HCEC 1CT (cell line): ENCODE results near the gene ADAD2.
A peak's percentile ranks its signal among the peaks of the same experiment; 100 is the strongest.

Experiments
- DNase-seq: peaks from one replicate; pipeline ENCODE4 v3.0.0-alpha.2; 2017

Gene ADAD2

GRCh38 chr16:84190731-84191388, at the start of gene ADAD2:
Gene ADAD2, plus strand, starts transcription at chr16:84191157. Its CDS starts 74 bp downstream, at chr16:84191231.
- DNase-seq: no peak

DNA sequence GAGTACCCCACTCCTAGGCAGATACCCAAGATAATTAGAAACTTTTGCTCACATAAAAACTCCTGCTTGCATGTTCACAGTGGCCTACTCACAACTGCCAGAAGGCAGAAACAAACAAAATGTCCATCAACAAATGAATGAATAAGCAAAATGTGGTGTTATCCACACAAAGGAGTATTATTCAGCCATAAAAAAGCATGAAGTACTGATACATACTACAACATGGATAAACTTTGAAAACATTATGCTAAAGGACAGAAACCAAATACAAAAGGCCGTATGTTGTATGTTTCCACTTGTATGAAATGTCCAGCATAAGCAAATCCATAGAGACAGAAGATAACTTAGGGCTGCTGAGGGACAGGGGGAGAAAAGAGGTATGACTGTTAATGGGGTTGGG, 47.9 kb upstream of the ADAD2 start:
- DNase-seq: no peak

DNA sequence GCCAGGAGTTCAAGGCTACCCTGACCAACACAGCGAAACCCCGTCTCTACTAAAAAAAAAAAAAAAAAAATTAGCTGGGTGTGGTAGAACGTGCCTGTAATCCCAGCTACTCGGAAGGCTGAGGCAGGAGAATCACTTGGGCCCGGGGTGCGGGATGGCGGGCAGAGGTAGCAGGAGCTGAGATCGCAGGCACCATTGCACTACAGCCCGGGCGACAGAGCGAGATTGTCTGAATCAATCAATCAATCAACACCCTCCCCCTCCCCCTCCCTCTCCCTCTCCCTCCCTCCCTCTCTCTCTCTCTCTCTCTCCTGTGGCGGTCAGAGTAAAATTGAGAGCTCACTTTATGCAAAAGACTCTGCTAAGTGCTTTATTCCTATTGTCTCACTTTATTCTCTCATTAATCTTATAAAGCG, 47.2 kb upstream of the ADAD2 start:
- no peak for DNase-seq

DNA sequence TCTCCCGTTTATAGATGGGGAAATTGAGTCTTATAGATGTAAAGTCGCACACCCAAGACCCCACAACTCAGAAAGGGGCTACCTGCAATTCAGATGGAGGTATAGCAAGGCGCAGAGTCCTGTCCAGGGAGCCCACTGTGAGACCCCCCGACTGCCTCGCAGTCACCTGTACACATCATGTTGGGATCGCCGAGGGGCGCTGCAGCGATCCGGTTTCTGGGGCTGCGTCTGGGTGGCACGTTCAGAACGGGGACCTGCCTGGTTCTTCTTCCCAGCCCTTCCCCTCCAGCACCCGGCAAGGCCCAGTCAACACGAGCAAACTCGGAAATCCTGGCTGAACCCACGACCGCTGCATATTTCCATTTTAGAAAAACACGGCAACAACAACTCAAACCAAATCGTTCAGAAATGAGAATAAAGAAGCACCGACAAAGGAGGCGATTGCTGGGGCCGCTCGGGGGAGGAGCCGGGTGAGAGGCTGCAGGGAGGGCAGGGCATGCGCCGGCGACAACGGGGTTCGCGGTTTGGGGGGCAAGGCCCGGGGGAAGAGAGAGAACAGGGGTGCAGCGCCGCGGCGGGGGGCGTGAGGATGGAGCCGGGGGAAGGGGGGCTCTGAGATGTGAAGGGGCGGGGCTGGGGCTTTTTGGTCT, 46.6 kb upstream of the ADAD2 start:
- DNase-seq: peak; percentile 5

- peak; percentile 71 for DNase-seq
Observed at GRCh38 chr16:84144859-84145639, 45.9 kb upstream of the ADAD2 start, which contains the start of the genes DNAAF1 and HSDL1. Gene DNAAF1, plus strand, starts transcription at chr16:84145308. Its CDS starts 133 bp downstream, at chr16:84145441. Gene HSDL1, minus strand, starts transcription at chr16:84145177. Its CDS starts 13,856 bp downstream, at chr16:84131321.

DNA sequence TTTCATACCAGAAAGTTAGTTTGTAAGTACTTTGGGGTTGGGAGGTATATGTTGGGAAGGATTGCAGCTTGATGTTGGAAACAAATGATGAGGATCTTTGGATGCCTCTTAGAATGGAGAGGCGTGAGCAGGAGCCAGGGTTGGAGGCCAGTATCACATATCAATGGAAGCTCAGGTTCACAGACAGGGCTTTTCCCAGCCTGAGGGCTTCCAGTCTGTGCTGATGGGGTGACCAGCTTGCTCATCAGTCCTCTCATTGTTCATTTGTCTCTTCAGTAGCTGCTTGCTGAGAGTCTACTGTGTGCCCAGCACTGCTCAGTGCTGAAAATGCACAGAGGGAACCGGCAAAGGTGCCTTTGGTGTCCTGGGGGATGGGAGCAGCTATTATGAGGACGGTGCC, 40.0 kb upstream of the ADAD2 start:
- no peak for DNase-seq

GRCh38 chr16:84153660-84154214, 37.2 kb upstream of the ADAD2 start:
- DNase-seq: no peak

- DNase-seq: no peak
Observed at GRCh38 chr16:84155226-84155625, 35.7 kb upstream of the ADAD2 start.

GRCh38 chr16:84155771-84156170, 35.2 kb upstream of the ADAD2 start:
- DNase-seq: no peak

DNA sequence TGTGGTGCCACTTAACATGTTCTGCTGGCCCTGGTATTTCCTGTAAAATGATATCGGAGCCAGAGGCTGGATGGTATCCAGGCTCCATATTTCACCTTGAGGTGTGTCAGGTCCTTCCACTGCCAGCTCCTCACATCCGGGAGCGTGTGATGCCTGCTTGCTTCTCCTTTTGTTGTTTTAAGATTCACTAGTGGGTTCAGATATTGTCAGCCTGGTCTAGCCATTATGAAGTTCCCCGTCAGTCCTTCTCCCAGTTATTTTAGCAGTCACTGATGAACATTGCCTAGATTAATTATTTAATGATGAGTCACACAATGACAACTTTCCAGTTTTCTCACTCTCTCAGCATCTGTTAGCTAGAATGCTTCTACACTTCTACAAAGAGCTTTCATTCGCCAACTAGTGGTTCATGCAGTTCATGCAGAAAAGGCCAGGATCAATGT, 34.6 kb upstream of the ADAD2 start:
- DNase-seq: peak; percentile 34

DNA sequence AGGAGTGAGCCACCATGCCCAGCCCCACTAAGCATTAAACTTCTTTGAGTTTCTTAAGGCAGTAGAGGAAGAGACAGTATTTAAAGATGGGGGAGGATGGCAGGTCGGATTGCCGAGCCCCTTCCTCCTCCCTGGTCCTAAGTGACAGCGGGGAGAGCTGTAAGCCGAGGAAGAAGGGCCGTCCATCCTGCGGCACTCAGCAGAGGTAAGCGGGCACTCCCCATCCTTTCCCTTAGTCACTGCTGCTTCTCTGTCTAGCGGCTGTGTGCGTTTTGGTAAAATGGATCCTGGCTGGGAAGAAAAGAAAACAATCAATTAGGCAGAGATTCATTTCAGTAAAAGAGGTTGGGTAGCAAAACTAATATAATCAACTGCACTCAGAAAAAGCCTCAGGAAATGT, 31.9 kb upstream of the ADAD2 start:
- DNase-seq: no peak

- no peak for DNase-seq
Observed at GRCh38 chr16:84159800-84160199, 31.2 kb upstream of the ADAD2 start.

- DNase-seq: no peak
Observed at GRCh38 chr16:84161037-84161436, 29.9 kb upstream of the ADAD2 start.

DNA sequence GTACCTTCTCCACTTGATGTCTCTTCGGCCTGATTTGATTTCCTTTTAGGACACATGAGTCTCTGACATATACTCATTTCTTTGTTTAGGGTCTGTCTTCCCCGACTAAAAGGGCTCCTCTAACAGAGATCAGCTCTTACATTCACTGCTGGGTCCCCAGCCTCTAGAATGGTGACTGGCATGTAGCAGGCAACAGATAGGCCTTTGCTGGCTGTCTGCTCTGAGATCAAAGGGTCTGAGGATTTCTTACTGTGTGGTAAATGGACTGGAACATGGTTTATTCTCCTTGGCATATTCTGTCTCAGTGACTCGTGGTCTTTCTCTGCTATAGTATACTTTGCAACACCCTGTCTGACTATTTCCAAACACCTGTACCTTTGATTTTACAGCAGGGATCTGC, 29.2 kb upstream of the ADAD2 start:
- no peak for DNase-seq

- DNase-seq: no peak
Observed at GRCh38 chr16:84165746-84166145, 25.2 kb upstream of the ADAD2 start.

GRCh38 chr16:84166796-84167695, 23.9 kb upstream of the ADAD2 start:
- no peak for DNase-seq

- DNase-seq: no peak
Observed at GRCh38 chr16:84169765-84170310, 21.1 kb upstream of the ADAD2 start.

DNA sequence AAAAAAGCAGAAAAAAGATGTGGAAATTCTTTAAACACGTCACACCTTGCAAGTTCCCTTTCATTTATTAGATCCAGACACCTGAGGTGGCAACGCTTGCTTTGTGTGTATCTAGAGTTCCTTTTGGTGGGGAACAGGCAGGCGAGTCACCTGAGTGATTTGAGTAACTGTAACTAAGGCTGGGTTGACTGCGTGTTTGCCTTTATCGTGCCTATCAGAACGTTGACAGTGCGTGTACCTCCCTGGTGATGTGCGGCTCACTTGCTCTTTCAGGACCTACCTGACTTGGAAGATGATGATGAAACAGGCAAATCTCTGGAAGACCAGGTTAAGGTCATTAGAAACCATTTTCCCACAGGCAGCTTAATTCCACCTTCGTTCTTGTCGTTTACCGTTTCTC, 16.6 kb upstream of the ADAD2 start:
- no peak for DNase-seq

GRCh38 chr16:84175350-84176081, 15.4 kb upstream of the ADAD2 start:
- peak; percentile 60 for DNase-seq

DNA sequence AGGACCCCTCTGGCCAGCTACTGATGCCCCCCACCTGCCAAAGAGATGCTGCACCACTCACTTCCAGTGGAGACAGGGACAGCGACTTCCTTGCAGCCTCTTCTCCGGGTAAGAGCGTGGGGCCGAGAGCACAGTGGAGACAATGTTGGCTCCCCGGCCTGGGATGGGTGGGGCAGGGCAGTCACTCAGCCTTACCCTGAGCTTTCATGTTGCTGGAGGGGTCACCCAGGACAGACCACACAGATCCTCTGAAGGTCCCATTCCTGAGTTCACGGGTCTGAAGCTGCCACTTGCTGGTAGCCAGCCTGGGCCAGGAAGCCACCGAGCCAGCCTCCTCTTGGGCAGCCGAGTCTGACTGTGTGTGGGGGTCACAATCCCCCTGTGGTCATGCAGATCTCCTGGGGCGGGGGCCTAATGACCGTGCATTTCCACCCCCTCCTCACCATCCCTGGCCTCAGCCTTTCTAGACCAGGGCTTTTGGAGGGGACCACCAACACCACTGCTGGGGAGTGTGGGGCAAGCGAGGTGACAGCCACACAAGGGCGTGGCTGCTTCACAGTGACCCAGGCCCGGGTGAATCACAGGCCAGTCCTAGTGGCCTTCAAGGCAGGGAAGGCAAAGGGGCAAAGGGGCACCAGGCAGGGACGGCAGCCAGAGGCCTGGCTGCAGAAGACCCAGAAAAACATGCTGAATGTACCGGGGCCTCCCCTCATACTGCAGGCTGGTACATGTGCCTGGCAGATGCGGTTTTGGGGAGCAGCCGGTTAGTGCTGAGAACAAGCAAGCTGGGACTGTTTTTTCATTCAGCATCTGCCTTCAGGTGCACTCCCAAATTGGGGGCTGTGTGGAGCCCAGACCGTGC, 14.5 kb upstream of the ADAD2 start:
- DNase-seq: no peak
